Gastroesophageal sphincter (tissue), 4 donors: ENCODE results near the gene IDH3G. TPM values are rescaled to one million over a fixed set of nuclear protein-coding genes. Genes with fewer than 3 reads are reported as not detected.
"Not testable (repeated sequence)": the region's sequence is repeated elsewhere in the genome, so short reads cannot be mapped to it uniquely, and the experiment has no call there.

ENCODE experiments used
- ATAC-seq: fragments of 150-250 bp; one replicate; pipeline ENCODE4 v1.9.1; 2016; ENCODE audit warnings: mild to moderate bottlenecking, moderate library complexity
- H3K27ac ChIP-seq, 4 donors: fragments of 200-600 bp; sonication (generic) in 3 of 4; 1 replicate in 3 of 4; 2 replicates in 1 of 4; pipeline ENCODE4 v1.5.1; 2016 to 2019
- H3K27me3 ChIP-seq: fragments of 200-600 bp; sonication (generic); one replicate; pipeline ENCODE4 v1.5.1; 2019
- H3K36me3 ChIP-seq, 2 donors: fragments of 200-600 bp; sonication (generic); one replicate each; pipeline ENCODE4 v1.5.1; 2019; ENCODE audit warnings: control low read depth in 1 of 2
- H3K4me1 ChIP-seq, 3 donors: fragments of 200-600 bp; sonication (generic); 1 replicate in 2 of 3; 2 replicates in 1 of 3; pipeline ENCODE4 v1.5.1; 2016 to 2019; ENCODE audit warnings: control low read depth in 2 of 3
- H3K4me3 ChIP-seq, 2 donors: fragments of 200-600 bp; sonication (generic); one replicate each; pipeline ENCODE4 v1.5.1; 2019; ENCODE audit warnings: mild to moderate bottlenecking in 1 of 2, moderate library complexity in 1 of 2
- H3K9me3 ChIP-seq, 3 donors: fragments of 200-600 bp; sonication (generic); one replicate each; pipeline ENCODE4 v1.5.1; 2017 to 2019; ENCODE audit warnings: control low read depth in 2 of 3
- EP300 ChIP-seq: sonication (generic); formaldehyde crosslinking; IDR thresholded peaks from one replicate; pipeline ENCODE4 v1.6.1; 2017; ENCODE audit warnings: antibody characterized with exemption, mild to moderate bottlenecking
- POLR2A ChIP-seq, 2 donors: fragments of 450-650 bp; IDR thresholded peaks; one replicate each; pipeline ENCODE4 v1.6.1; 2017; ENCODE audit warnings: antibody characterized with exemption in 2 of 2, mild to moderate bottlenecking in 2 of 2, moderate library complexity in 1 of 2
- POLR2AphosphoS5 ChIP-seq: sonication (generic); formaldehyde crosslinking; IDR thresholded peaks from one replicate; pipeline ENCODE4 v1.6.1; 2017; ENCODE audit warnings: antibody characterized with exemption
- WGBS, 2 donors: methylation state at CpG; one replicate each; pipeline ENCODE4 v1.1.5; 2018; ENCODE audit warnings: low coverage in 1 of 2; 5-methylcytosine and 5-hydroxymethylcytosine counted together
- total RNA-seq, 4 donors: library from RNA; depleted of rRNA; stranded (reverse); fragments of >200 nt; gene quantifications; one replicate each; pipeline ENCODE4 v1.1.0, GENCODE V29; 2016
- TF ChIP-seq, protein P1 (sequence below), 4 experiments: fragments of 200-600 bp in 2 of 4; fragments of 450-650 bp in 2 of 4; sonication (generic) in 1 of 4; IDR thresholded peaks; one replicate each; pipeline ENCODE4 v1.5.1; 2017 to 2019; ENCODE audit warnings: antibody characterized with exemption in 4 of 4, mild to moderate bottlenecking in 2 of 4, moderate library complexity in 2 of 4

Gene IDH3G
- total RNA-seq, 4 donors from 2014 or later = 55.5 to 104 (median 59.7) TPM

GRCh38 chrX:153746359-153746758 lies 47.8 kb downstream of the IDH3G start:
- Histone ChIP-seq H3K4me3 (no peak overlapping the region), H3K36me3 (no peaks in the 10 kb centered on the region), H3K27ac (no peak overlapping the region), H3K4me1 (peaks cover 0 to 22% (median 0%) of the 10 kb centered on the region in 3 donors), H3K27me3 (no peaks in the 10 kb centered on the region), H3K9me3 (no peaks in the 10 kb centered on the region)
- no peak for ATAC-seq
- TF ChIP-seq, protein P1, sequence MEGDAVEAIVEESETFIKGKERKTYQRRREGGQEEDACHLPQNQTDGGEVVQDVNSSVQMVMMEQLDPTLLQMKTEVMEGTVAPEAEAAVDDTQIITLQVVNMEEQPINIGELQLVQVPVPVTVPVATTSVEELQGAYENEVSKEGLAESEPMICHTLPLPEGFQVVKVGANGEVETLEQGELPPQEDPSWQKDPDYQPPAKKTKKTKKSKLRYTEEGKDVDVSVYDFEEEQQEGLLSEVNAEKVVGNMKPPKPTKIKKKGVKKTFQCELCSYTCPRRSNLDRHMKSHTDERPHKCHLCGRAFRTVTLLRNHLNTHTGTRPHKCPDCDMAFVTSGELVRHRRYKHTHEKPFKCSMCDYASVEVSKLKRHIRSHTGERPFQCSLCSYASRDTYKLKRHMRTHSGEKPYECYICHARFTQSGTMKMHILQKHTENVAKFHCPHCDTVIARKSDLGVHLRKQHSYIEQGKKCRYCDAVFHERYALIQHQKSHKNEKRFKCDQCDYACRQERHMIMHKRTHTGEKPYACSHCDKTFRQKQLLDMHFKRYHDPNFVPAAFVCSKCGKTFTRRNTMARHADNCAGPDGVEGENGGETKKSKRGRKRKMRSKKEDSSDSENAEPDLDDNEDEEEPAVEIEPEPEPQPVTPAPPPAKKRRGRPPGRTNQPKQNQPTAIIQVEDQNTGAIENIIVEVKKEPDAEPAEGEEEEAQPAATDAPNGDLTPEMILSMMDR (IDR thresholded peaks at IDR 0.05) = no peak
- no peak for TF ChIP-seq POLR2A (IDR thresholded peaks at IDR 0.05)
- TF ChIP-seq EP300 = no peak
- no peak for TF ChIP-seq POLR2AphosphoS5
- WGBS, 2 donors = 56 to 92% methylated on average over 2 to 3 of the region's 3 CpGs

- ATAC-seq, H3K9me3 ChIP-seq, H3K27me3 ChIP-seq, H3K27ac ChIP-seq, H3K4me3 ChIP-seq: not testable (repeated sequence)
- H3K36me3 ChIP-seq = peaks cover 0 to 10% of the 10 kb centered on the region in 2 donors
- 86% methylated on average over 3 of the region's 12 CpGs; no CpG with 5 or more reads in 1 of the 2 donors for WGBS, 2 donors
- peaks cover 0 to 22% (median 0%) of the 10 kb centered on the region in 3 donors for H3K4me1 ChIP-seq
Observed at GRCh38 chrX:153745067-153745433, 49.1 kb downstream of the IDH3G start.

- Histone ChIP-seq H3K4me3 (peak overlapping the region; percentile 24 to 26), H3K27me3 (no peaks in the 10 kb centered on the region), H3K4me1 (peaks cover 0 to 22% (median 0%) of the 10 kb centered on the region in 3 donors), H3K36me3 (peaks cover 0 to 16% of the 10 kb centered on the region in 2 donors), H3K9me3 (no peaks in the 10 kb centered on the region), H3K27ac (peak overlapping the region; percentile 63 to 72 (median 70))
- TF ChIP-seq, protein P1 (IDR thresholded peaks at IDR 0.05) = peak in 1 of 4 experiments; percentile 39
- no peak for TF ChIP-seq EP300
- TF ChIP-seq POLR2AphosphoS5 = no peak
- no peak for TF ChIP-seq POLR2A (IDR thresholded peaks at IDR 0.05)
- WGBS, 2 donors = no CpG with 5 or more reads among the region's 38 CpGs
- ATAC-seq = no peak
Observed at GRCh38 chrX:153744210-153745066, 49.7 kb downstream of the IDH3G start.

- H3K4me1 ChIP-seq = peaks cover 0 to 22% (median 0%) of the 10 kb centered on the region in 3 donors
- H3K27me3 ChIP-seq, H3K9me3 ChIP-seq: not testable (repeated sequence)
- peaks cover 0 to 22% of the 10 kb centered on the region in 2 donors for H3K36me3 ChIP-seq
- peak overlapping the region in 1 of 2 donors; percentile 24 for H3K4me3 ChIP-seq
- TF ChIP-seq POLR2AphosphoS5 = peak; percentile 13
- TF ChIP-seq, protein P1 (IDR thresholded peaks at IDR 0.05) = peak in 1 of 4 experiments; percentile 11
- peak; percentile 66 for ATAC-seq
- peak overlapping the region; percentile 63 to 72 (median 70) for H3K27ac ChIP-seq
- no CpG with 5 or more reads among the region's 35 CpGs for WGBS, 2 donors
Observed at GRCh38 chrX:153743468-153744209, 50.5 kb downstream of the IDH3G start.

GRCh38 chrX:153742796-153743467 lies 51.2 kb downstream of the IDH3G start:
- Histone ChIP-seq H3K27ac (peak overlapping the region; percentile 35 to 71 (median 58)), H3K36me3 (peaks cover 0 to 29% of the 10 kb centered on the region in 2 donors), H3K4me3 (peak overlapping the region in 1 of 2 donors; percentile 4), H3K4me1 (peaks cover 0 to 22% (median 0%) of the 10 kb centered on the region in 3 donors)
- H3K27me3 ChIP-seq, ATAC-seq, H3K9me3 ChIP-seq: not testable (repeated sequence)
- WGBS, 2 donors = no CpG with 5 or more reads among the region's 32 CpGs

DNA sequence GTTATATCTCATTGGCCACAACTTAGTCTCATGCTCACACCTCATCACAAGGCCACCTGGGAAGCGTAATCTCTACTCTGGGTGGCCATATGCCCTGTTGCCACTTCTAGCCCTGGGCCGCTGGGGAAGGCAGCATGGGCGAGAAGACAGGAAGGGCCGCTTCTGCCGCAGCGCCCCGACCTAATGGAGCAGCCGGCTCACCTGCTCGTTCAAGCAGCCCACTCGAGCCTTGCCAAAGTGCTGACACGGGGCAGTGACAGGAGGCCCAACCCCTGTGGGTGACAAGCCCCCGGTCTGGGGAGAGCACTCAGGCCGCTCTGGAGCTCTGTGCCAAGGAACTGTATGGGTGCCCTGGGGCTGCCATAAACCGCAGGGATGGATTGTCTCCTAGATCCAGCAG lies 52.1 kb downstream of the IDH3G start:
- Histone ChIP-seq H3K36me3 (peaks cover 0 to 37% of the 10 kb centered on the region in 2 donors), H3K4me1 (peaks cover 0 to 22% (median 0%) of the 10 kb centered on the region in 3 donors)
- H3K27me3 ChIP-seq, ATAC-seq, H3K4me3 ChIP-seq, H3K9me3 ChIP-seq, H3K27ac ChIP-seq: not testable (repeated sequence)
- 100% methylated on average over 1 of the region's 14 CpGs; no CpG with 5 or more reads in 1 of the 2 donors for WGBS, 2 donors
